G401.6 (cell line): ENCODE measurements around the gene SYCN.

Source experiments
- FAIRE-seq: peaks from 2 replicates; lab custom pipeline; 2012; peaks lifted over from hg19 to GRCh38; lab: Jason Lieb, UNC

The SYCN gene

DNA sequence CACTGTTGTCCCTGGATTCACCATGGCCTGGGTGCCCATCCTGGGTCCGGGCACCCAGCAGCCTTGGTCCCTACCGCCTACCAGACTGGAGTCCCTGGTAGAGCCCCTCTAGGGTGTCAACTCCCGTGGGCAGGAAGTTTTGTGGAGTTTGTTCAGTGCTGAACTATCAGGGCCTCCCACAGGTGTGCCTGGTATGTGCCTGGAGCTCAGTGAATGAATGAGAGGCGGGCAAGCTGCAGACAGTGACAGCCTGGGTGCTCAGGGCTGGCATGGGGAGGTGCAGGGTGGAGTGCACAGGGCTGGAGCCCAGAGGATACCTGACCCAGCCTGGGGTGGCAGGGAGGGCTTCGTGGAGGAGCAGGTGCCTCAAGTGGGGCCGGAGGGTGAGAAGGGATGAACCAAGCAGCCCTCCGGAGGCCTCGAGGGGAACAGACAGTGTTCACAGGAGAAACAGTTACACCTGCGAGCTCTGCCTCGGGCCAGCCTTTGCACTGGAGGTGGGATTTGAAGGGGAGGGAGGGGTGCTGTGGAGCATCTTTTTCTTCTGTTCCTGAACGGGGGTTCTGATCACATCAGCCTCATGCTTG lies 48.9 kb downstream of the SYCN start:
- no peak for FAIRE-seq

DNA sequence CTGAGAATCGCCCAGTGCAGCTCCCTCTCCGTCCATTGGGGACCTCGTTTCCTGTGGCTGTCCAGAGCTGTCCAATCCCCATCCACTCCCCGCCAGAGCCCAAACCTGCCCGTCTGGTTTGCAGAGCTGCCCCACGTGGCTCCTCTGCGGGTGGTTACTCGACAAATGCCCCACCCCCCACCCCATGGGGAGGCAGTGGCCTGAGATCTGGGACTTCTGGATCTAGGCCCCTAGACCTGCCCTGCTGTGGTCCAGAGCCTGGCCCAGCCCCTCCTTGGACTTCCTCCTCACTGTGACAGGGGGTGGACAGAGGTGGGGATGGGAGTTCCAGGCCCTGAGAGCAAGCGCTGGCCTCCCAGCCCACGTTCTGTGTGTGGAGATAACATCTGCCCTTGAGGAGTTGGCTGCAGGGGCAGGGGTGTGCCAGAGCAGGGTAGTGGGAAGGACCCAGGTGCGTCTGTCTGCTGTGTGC lies 49.4 kb downstream of the SYCN start:
- no peak for FAIRE-seq

DNA sequence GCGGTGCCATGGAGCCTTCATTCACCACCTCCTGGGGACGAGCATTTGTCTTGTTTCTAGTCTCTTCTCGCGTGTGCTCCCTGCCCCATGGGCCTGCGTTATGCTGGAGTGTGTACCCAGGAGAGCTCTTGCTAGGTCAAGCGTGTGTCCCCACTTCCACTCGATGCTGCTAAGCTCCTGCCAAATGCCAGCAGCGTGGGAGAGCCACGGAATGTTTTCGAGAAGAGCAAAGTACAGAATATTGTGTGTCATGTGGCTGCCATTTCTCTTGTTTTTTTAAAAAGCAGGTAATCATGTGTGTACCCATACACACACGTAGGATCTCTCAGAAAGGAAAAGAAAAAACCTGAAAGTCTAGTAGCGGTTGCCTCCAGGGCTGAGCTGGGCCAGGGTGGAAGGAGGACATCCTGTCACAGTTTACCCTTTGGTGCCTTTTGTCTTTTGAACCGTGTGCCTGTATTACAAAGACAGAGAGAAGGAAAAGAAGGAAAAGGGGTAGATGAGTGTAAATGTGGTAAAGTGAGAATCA lies 49.9 kb downstream of the SYCN start:
- FAIRE-seq, result no peak
